ENCODE measurements around the gene RPS3A.

GRCh38 chr4:151152028-151152427, 52.6 kb downstream of the RPS3A start:
- TF ChIP-seq, protein P1, sequence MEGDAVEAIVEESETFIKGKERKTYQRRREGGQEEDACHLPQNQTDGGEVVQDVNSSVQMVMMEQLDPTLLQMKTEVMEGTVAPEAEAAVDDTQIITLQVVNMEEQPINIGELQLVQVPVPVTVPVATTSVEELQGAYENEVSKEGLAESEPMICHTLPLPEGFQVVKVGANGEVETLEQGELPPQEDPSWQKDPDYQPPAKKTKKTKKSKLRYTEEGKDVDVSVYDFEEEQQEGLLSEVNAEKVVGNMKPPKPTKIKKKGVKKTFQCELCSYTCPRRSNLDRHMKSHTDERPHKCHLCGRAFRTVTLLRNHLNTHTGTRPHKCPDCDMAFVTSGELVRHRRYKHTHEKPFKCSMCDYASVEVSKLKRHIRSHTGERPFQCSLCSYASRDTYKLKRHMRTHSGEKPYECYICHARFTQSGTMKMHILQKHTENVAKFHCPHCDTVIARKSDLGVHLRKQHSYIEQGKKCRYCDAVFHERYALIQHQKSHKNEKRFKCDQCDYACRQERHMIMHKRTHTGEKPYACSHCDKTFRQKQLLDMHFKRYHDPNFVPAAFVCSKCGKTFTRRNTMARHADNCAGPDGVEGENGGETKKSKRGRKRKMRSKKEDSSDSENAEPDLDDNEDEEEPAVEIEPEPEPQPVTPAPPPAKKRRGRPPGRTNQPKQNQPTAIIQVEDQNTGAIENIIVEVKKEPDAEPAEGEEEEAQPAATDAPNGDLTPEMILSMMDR (IDR thresholded peaks at IDR 0.05), result no peak
- no peak for TF ChIP-seq BHLHE40 (IDR thresholded peaks at IDR 0.05; ENCODE audit: low read depth, low read length)
- TF ChIP-seq JUNB (IDR thresholded peaks at IDR 0.05), result no peak
- no peak for TF ChIP-seq EP300 (IDR thresholded peaks at IDR 0.05)
- no peak for TF ChIP-seq POLR2AphosphoS2 (conservative IDR thresholded peaks at IDR 0.05; ENCODE audit: low read length)
- TF ChIP-seq, protein P2, sequence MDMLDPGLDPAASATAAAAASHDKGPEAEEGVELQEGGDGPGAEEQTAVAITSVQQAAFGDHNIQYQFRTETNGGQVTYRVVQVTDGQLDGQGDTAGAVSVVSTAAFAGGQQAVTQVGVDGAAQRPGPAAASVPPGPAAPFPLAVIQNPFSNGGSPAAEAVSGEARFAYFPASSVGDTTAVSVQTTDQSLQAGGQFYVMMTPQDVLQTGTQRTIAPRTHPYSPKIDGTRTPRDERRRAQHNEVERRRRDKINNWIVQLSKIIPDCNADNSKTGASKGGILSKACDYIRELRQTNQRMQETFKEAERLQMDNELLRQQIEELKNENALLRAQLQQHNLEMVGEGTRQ (IDR thresholded peaks at IDR 0.05), result no peak
- TF ChIP-seq CEBPB (IDR thresholded peaks at IDR 0.05), result no peak
- TF ChIP-seq ESRRA (IDR thresholded peaks at IDR 0.05; ENCODE audit: borderline replicate concordance, low read length), result no peak
- TF ChIP-seq NFE2L2 (conservative IDR thresholded peaks at IDR 0.05; ENCODE audit: low read length), result no peak
- no peak for TF ChIP-seq JUN (IDR thresholded peaks at IDR 0.05)
- TF ChIP-seq, protein P3, sequence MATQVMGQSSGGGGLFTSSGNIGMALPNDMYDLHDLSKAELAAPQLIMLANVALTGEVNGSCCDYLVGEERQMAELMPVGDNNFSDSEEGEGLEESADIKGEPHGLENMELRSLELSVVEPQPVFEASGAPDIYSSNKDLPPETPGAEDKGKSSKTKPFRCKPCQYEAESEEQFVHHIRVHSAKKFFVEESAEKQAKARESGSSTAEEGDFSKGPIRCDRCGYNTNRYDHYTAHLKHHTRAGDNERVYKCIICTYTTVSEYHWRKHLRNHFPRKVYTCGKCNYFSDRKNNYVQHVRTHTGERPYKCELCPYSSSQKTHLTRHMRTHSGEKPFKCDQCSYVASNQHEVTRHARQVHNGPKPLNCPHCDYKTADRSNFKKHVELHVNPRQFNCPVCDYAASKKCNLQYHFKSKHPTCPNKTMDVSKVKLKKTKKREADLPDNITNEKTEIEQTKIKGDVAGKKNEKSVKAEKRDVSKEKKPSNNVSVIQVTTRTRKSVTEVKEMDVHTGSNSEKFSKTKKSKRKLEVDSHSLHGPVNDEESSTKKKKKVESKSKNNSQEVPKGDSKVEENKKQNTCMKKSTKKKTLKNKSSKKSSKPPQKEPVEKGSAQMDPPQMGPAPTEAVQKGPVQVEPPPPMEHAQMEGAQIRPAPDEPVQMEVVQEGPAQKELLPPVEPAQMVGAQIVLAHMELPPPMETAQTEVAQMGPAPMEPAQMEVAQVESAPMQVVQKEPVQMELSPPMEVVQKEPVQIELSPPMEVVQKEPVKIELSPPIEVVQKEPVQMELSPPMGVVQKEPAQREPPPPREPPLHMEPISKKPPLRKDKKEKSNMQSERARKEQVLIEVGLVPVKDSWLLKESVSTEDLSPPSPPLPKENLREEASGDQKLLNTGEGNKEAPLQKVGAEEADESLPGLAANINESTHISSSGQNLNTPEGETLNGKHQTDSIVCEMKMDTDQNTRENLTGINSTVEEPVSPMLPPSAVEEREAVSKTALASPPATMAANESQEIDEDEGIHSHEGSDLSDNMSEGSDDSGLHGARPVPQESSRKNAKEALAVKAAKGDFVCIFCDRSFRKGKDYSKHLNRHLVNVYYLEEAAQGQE (IDR thresholded peaks at IDR 0.05), result no peak

Data from A549 (cell line).